Activated T-cell treated with anti-CD3 and anti-CD28 coated beads, Interleukin-2, amount 50 U/mL, for 24 hours (primary cell): ENCODE data around the gene RALGPS2.

Experiments used
- DNase-seq: peaks from one replicate; pipeline ENCODE4 v3.0.0-alpha.2; 2020
- H3K27ac Mint-ChIP-seq: 2 replicates; pipeline ENCODE4 v1.8.0; 2020; ENCODE audit warnings: mild to moderate bottlenecking, mixed read lengths
- H3K27me3 Mint-ChIP-seq: 2 replicates; pipeline ENCODE4 v1.8.0; 2020; ENCODE audit warnings: mixed read lengths
- H3K36me3 Mint-ChIP-seq: 2 replicates; pipeline ENCODE4 v1.8.0; 2020; ENCODE audit warnings: low read depth, mixed read lengths
- H3K4me1 Mint-ChIP-seq: 2 replicates; pipeline ENCODE4 v1.8.0; 2020; ENCODE audit warnings: low read depth, mixed read lengths
- H3K4me3 Mint-ChIP-seq: 2 replicates; pipeline ENCODE4 v1.8.0; 2020; ENCODE audit warnings: mild to moderate bottlenecking, moderate library complexity, mixed read lengths
- H3K9me3 Mint-ChIP-seq: 2 replicates; pipeline ENCODE4 v1.8.0; 2020; ENCODE audit warnings: mixed read lengths

RALGPS2 gene

DNA sequence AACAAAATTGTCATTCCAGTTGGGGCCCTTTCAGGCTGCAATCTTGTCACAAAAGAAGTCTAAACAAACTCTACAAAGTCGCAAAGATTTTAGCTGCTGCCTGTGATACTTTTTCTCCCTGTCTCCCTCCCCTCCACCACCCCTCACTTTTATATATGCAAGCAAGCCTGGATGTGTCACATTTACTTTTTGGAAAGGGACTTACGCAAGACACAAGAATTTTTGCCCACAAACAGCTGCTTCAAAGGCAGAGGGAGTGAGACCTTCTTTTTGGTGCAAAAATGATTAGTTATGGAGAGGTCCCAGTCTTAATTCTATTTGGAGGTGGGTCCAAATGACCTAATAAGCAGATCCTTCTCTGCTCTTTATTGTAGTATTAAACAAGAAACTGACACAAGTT, 22.9 kb upstream of the RALGPS2 start:
- H3K36me3 Mint-ChIP-seq, result no peaks in the 10 kb centered on the region
- DNase-seq, result no peak
- no peak overlapping the region for H3K27ac Mint-ChIP-seq
- H3K4me3 Mint-ChIP-seq, result no peak overlapping the region
- no peaks in the 10 kb centered on the region for H3K9me3 Mint-ChIP-seq
- no peaks in the 10 kb centered on the region for H3K4me1 Mint-ChIP-seq
- H3K27me3 Mint-ChIP-seq, result peaks cover 19% of the 10 kb centered on the region

DNA sequence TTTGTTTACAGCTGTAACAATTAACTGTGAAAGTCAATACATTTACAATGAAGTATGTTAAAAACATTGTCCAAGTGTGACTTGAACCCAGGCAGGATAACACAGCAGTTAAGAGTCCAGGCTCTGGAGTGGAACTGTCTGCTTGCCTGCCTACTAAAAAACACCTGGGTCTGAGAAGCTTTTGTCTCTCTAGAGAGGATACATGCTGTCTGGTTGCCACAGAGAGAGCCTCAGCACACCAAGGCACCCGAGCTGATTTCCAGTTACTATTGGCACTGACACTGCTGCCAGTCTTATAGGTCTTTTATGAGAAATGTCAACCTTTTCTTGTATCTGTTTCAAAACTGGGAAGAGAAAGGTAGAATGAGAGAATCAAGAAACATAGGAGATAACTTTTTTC, 20.2 kb upstream of the RALGPS2 start:
- no peak overlapping the region for H3K27ac Mint-ChIP-seq
- H3K27me3 Mint-ChIP-seq, result peaks cover 36% of the 10 kb centered on the region
- H3K36me3 Mint-ChIP-seq, result no peaks in the 10 kb centered on the region
- no peak for DNase-seq
- no peaks in the 10 kb centered on the region for H3K9me3 Mint-ChIP-seq
- no peaks in the 10 kb centered on the region for H3K4me1 Mint-ChIP-seq
- H3K4me3 Mint-ChIP-seq, result no peak overlapping the region

DNA sequence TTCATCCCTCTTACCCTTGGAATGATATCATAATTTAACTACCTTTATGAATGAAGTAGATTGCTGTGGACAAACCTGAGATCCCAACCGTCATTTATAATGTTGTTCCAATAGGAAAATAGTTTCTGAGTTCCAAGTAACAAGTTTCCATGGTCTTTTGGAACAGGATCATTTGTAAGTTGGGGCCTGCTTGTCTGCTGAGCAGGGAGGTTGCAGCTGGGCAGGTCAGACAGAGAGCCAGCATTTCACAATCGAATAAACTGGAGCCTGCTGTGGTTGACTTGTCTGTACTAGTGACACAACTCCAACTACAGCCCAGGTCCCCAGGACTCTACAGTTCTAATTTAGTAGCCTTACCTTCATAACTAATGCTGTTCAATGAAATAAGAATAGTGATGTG, 18.6 kb upstream of the RALGPS2 start:
- Mint-ChIP-seq H3K9me3 (no peaks in the 10 kb centered on the region), H3K4me3 (no peak overlapping the region), H3K36me3 (no peaks in the 10 kb centered on the region), H3K4me1 (no peaks in the 10 kb centered on the region), H3K27me3 (peaks cover 39% of the 10 kb centered on the region), H3K27ac (no peak overlapping the region)
- no peak for DNase-seq

DNA sequence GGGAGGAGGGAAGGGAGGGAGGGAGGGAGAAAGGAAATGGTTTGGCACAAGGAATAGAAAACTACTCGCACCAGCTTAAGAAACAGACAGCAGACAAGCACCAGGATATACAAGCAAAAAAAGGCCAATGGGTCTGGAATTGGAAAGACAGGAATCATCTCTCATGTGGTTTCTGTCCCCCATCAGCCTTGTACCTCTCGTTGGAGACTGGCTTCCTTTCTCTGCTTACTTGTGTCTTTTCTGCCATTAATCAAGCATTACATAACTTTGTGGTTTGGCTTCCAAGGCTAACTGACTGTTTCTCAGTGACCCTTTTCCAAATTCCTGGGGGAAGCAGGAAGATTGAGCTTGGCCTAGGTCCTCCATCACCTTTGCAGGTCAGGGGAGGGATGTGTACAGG, 11.8 kb upstream of the RALGPS2 start:
- DNase-seq, result no peak
- peaks cover 19% of the 10 kb centered on the region for H3K27me3 Mint-ChIP-seq
- H3K36me3 Mint-ChIP-seq, result no peaks in the 10 kb centered on the region
- no peak overlapping the region for H3K4me3 Mint-ChIP-seq
- no peaks in the 10 kb centered on the region for H3K9me3 Mint-ChIP-seq
- H3K4me1 Mint-ChIP-seq, result no peaks in the 10 kb centered on the region
- no peak overlapping the region for H3K27ac Mint-ChIP-seq

DNA sequence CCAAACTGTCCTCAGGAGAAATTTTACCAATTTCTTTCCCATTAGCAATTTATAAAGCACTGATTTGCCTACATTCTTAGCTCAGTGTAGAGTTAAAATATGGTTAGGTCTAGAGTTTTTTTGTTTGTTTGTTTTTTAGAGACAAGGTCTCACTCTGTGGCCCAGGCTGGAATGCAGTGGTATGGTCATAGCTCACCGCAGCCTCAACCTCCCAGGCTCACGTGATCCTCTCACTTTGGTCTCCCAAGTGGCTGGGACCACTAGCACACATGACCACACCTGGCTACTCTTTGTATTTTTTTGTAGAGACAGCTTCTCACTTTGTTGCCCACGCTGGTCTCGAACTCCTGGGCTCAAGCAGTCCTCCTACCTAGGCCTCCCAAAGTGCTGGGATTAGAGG, 10.6 kb upstream of the RALGPS2 start:
- H3K9me3 Mint-ChIP-seq, result no peaks in the 10 kb centered on the region
- no peak overlapping the region for H3K27ac Mint-ChIP-seq
- H3K27me3 Mint-ChIP-seq, result peaks cover 11% of the 10 kb centered on the region
- H3K36me3 Mint-ChIP-seq, result no peaks in the 10 kb centered on the region
- no peaks in the 10 kb centered on the region for H3K4me1 Mint-ChIP-seq
- no peak for DNase-seq
- no peak overlapping the region for H3K4me3 Mint-ChIP-seq

DNA sequence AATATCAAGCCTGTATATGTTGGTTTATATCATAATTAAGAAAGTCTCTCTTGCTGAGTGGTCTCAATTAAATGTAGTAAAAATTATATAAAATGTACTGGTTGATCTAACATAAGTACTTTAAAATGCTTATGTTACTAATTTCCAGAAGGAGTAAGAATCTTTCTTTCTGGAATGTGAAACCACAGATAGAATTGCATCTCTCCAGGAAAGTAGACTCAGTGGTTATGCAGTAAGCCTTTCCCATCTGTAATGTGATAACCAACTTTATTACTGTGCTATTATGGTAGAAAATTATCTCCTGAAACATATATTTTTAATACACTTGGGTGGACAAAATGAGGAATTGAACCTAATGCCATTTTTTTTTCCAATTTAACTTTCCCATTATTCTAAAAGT, 8.9 kb upstream of the RALGPS2 start:
- no peak for DNase-seq
- H3K4me3 Mint-ChIP-seq, result no peak overlapping the region
- no peaks in the 10 kb centered on the region for H3K9me3 Mint-ChIP-seq
- no peaks in the 10 kb centered on the region for H3K36me3 Mint-ChIP-seq
- H3K4me1 Mint-ChIP-seq, result no peaks in the 10 kb centered on the region
- peaks cover 9% of the 10 kb centered on the region for H3K27me3 Mint-ChIP-seq
- no peak overlapping the region for H3K27ac Mint-ChIP-seq

DNA sequence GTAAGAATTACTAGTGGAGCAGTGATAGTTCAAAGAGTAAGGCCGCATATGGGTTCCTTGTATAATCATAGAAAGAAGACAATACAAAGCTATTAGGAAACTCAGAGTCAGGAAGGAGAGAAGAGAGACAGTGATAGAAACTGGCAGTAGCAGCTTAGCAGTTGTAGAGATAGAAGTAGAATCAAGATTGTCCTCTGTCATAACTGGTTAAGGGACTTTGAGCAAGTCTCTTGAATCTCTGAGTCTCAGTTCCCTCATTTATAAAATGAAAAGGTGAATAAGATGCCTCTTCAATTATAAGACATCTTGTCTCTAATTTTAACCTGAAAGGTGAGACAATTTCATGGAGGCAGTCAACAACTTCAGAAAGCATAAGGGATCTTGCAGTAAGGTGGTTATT, 6.5 kb upstream of the RALGPS2 start:
- Mint-ChIP-seq H3K9me3 (no peaks in the 10 kb centered on the region), H3K4me3 (no peak overlapping the region), H3K36me3 (no peaks in the 10 kb centered on the region), H3K4me1 (no peaks in the 10 kb centered on the region), H3K27me3 (peaks cover 7% of the 10 kb centered on the region), H3K27ac (no peak overlapping the region)
- no peak for DNase-seq

DNA sequence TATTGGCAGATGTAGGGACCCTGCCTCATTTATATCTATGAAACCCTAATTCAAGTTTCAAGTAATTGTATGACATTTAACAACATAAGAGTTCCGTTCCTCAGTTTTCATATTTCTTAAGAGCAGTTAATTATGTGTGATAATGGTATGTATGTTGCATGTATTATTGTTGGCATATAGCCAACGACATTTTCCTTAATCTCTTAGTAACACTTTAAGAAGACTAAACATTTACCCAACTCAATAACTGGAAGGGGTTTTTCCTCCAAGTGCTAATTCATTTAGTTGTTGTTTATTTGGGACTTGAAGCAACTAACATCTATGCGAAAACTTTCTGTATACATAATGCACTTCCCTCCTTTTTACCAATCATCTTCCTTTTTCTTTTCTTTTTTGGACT, 1.5 kb upstream of the RALGPS2 start:
- Mint-ChIP-seq H3K4me3 (no peak overlapping the region), H3K9me3 (no peaks in the 10 kb centered on the region), H3K27me3 (peaks cover 8% of the 10 kb centered on the region), H3K4me1 (peaks cover 22% of the 10 kb centered on the region), H3K27ac (no peak overlapping the region), H3K36me3 (no peaks in the 10 kb centered on the region)
- no peak for DNase-seq

DNA sequence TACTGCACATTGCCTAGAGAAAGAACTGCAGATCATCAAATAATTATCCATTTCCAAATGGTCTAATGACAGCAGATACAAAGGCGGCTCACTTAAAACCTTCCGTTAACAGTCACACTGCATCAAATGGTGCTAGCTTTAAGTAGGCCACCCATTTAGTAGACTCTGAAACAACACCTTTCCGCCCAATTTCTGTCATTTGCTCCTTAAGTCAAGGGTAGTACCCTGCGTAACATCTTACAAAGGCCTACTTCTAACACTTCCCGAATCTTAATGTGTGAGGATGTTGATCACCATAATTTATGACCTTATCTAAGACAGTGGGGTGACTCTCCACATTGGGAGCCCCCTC, 692 bp upstream of the RALGPS2 start:
- Mint-ChIP-seq H3K36me3 (no peaks in the 10 kb centered on the region), H3K27me3 (peaks cover 8% of the 10 kb centered on the region), H3K27ac (peak overlapping the region; percentile 58), H3K4me3 (peak overlapping the region; percentile 79), H3K4me1 (peaks cover 26% of the 10 kb centered on the region), H3K9me3 (no peaks in the 10 kb centered on the region)
- DNase-seq, result no peak

DNA sequence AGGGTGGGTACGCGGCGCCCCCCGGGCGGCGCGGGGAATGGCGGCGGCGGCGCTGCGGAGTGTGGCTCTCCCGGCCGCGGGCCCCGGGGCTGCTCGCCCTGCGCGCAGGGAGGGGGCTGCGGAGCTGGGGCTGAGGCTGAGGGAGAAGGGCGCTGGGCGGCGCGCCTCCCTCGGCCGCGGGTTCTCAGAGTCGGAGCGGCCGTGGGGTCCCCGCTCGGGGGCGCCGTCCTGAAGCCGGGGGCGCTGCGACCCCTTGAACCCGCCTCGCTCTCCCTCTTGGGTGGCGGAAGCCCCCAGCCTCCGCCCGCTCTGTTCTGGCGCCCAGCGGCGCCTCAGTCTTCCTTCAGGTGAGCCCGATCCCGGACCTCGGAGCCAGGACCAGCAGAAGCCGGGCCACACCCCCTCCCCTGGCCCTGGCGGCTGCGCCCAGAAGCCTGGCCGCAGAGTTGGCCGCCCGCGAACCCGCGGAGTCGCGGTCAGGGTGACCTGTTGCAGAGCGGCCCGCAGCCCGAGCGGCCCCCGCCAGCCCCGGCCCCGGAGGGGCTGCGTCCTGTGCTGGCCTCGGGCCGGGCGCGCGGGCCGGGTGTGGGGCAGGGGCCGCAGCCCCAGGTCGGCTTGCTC, 532 bp downstream of the RALGPS2 start:
- Mint-ChIP-seq H3K27ac (peak overlapping the region; percentile 79), H3K36me3 (no peaks in the 10 kb centered on the region), H3K4me1 (peaks cover 28% of the 10 kb centered on the region), H3K27me3 (peaks cover 8% of the 10 kb centered on the region), H3K4me3 (peak overlapping the region; percentile 82), H3K9me3 (no peaks in the 10 kb centered on the region)
- peak; percentile 61 for DNase-seq

DNA sequence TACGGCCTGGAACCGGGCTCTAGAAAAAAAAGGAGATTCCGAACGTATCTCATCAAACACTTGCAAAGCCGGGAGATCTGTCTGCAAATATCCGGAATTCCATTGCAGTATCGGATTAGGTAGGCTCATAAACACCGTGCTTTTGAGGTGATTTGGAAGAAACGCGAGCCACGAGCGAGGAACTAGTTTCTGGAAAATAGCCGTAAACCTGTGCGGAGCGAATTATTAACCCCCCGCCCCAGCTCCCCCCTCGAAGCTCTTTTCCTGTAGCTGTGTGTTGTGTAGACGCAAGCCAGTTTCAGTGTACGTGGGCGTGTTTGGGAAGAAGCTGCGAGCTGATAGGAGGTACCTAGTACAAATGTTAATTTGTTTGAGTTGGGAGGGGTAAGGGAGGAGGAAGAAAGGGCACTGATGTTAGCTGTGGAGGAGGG, 1.1 kb downstream of the RALGPS2 start:
- H3K4me3 Mint-ChIP-seq, result peak overlapping the region; percentile 82
- no peaks in the 10 kb centered on the region for H3K36me3 Mint-ChIP-seq
- no peaks in the 10 kb centered on the region for H3K9me3 Mint-ChIP-seq
- DNase-seq, result peak; percentile 50
- H3K27ac Mint-ChIP-seq, result peak overlapping the region; percentile 79
- H3K4me1 Mint-ChIP-seq, result peaks cover 28% of the 10 kb centered on the region
- peaks cover 8% of the 10 kb centered on the region for H3K27me3 Mint-ChIP-seq

DNA sequence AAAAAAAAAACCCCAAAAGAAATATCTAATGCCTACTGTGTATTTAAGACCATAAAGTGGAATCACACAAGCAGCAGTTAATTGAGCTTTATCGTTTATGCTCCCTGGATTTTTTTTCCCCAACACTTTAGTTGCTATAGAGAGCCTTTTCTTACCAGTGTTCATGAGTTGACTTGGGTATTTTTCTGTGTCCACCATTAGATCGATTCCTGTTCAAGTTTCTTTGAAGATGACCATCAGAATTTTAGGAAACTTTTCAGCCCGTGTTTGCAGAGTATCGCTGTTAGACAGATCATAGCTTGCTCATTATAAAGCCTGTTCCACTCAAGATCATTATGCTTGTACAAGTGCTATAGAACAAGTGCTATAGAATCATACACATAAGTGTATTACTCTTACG, 1.5 kb downstream of the RALGPS2 start:
- Mint-ChIP-seq H3K4me1 (peaks cover 28% of the 10 kb centered on the region), H3K9me3 (no peaks in the 10 kb centered on the region), H3K27ac (no peak overlapping the region), H3K36me3 (no peaks in the 10 kb centered on the region), H3K27me3 (peaks cover 8% of the 10 kb centered on the region), H3K4me3 (peak overlapping the region; percentile 82)
- no peak for DNase-seq

DNA sequence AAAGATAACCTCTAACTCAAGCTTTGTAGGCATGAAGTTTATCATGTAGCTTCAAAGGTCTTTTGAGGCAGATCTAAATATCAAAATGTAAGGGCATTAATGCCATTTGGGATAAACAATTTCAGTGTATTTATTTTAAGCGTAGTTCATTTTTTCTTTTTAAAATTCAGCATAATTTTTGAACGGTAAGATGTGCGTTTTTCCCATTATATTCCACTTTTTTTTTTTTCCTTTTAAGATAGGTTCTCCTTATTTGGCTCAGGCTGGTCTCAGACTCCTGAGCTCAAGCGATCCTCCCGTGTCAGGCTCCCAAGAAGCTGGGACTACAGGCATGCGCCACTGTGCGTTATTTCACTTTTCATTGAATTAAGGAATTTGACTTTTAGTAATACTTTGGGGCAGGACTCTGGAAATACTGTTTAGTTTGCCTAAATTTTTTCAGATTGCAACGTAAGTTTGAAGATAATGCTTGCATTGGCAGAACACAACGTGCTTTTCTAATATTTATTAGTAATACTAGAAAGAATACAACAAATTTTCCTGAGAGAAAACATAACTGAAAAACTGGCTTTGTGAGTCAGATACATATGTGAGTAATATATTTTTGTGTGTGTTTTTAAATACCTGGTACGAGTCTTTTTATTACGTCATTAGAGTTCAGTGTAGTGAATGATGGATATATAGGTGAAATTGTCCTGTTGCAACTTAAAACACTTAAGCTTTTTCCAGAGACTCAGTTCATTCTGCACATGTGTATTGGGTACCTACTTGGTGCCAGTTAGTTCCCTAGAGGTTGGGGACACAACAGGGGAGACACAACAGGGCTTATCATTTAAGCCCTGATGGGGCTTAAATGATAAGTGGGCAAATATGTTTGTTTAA, 2.2 kb downstream of the RALGPS2 start:
- Mint-ChIP-seq H3K27me3 (peaks cover 8% of the 10 kb centered on the region), H3K9me3 (peaks cover 3% of the 10 kb centered on the region), H3K27ac (no peak overlapping the region), H3K36me3 (no peaks in the 10 kb centered on the region), H3K4me3 (peak overlapping the region; percentile 82), H3K4me1 (peaks cover 28% of the 10 kb centered on the region)
- DNase-seq, result no peak

DNA sequence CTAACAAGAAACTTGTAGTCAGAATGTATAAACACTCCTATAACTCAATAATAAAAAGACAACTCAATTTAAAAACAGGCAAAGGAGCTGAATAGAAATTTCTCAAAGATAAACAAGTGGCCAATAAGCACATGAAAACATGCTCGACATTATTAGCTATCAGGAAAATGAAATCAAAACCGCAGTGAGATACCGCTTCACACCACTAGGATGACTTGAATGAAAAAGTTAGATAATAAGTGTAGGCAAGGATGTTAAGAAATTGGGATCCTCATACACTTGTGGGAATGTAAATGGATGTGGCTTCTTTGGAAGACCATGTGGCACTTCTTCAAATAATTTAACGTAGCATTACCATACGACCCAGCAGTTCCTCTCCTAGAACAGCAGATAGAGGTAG, 8.9 kb downstream of the RALGPS2 start:
- Mint-ChIP-seq H3K36me3 (no peaks in the 10 kb centered on the region), H3K27me3 (no peaks in the 10 kb centered on the region), H3K9me3 (peaks cover 3% of the 10 kb centered on the region), H3K4me1 (peaks cover 4% of the 10 kb centered on the region), H3K4me3 (no peak overlapping the region), H3K27ac (no peak overlapping the region)
- DNase-seq, result no peak

DNA sequence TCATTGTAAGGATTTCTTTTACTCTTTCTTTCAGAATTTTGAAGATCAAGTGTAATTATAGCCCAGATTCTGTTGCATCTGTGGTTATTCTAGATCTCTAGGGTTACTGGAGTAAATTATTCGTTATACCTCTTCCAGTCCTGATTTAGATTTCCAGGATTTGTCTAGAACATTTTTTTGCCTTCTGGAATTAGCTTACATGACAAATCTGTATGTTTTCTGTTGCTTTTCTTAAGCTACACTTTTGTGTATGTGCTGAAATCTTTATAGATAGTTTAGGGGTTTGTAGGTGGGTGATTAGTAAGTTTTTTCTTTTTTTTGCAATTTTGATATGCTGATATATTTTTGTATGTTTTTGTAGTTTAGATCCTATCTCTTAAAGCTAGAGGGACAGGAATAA, 13.7 kb downstream of the RALGPS2 start:
- Mint-ChIP-seq H3K36me3 (peaks cover 21% of the 10 kb centered on the region), H3K9me3 (no peaks in the 10 kb centered on the region), H3K27me3 (no peaks in the 10 kb centered on the region), H3K27ac (no peak overlapping the region), H3K4me1 (no peaks in the 10 kb centered on the region), H3K4me3 (no peak overlapping the region)
- no peak for DNase-seq
